ENCODE results near the gene ZCCHC17. TPM values are rescaled to one million over a fixed set of nuclear protein-coding genes. Genes with fewer than 3 reads are reported as not detected.
"Not testable (repeated sequence)": the region's sequence is repeated elsewhere in the genome, so short reads cannot be mapped to it uniquely, and the experiment has no call there.

ZCCHC17 gene
- total RNA-seq, 1 donor from 2014 or later, result 28.2 TPM

GRCh38 chr1:31368611-31369107 is 71.8 kb downstream of the ZCCHC17 start:
- no peak for DNase-seq (ENCODE audit: extremely low read depth, low read depth, low spot score)

- DNase-seq (ENCODE audit: extremely low read depth, low read depth, low spot score), result no peak
These were observed 73.2 kb downstream of the ZCCHC17 start for GRCh38 chr1:31370021-31370420.

- no peak for DNase-seq (ENCODE audit: extremely low read depth, low read depth, low spot score)
These were observed 73.7 kb downstream of the ZCCHC17 start for GRCh38 chr1:31370565-31370964.

- DNase-seq (ENCODE audit: extremely low read depth, low read depth, low spot score), result no peak
These were observed 74.5 kb downstream of the ZCCHC17 start for GRCh38 chr1:31371121-31371959.

- no peak for DNase-seq (ENCODE audit: extremely low read depth, low read depth, low spot score)
These were observed 75.2 kb downstream of the ZCCHC17 start for GRCh38 chr1:31372051-31372450.

- no peak for DNase-seq (ENCODE audit: extremely low read depth, low read depth, low spot score)
These were observed 75.9 kb downstream of the ZCCHC17 start for GRCh38 chr1:31372751-31373055.

GRCh38 chr1:31373056-31373896 is 76.4 kb downstream of the ZCCHC17 start, which contains the start of gene FABP3:
TSS of gene FABP3 (minus strand) at chr1:31373076. CDS start at chr1:31373014, 62 bp downstream.
- no peak for DNase-seq (ENCODE audit: extremely low read depth, low read depth, low spot score)

- no peak for DNase-seq (ENCODE audit: extremely low read depth, low read depth, low spot score)
These were observed 77.2 kb downstream of the ZCCHC17 start for GRCh38 chr1:31373897-31374486.

- DNase-seq (ENCODE audit: extremely low read depth, low read depth, low spot score), result no peak
These were observed 77.8 kb downstream of the ZCCHC17 start for GRCh38 chr1:31374511-31375196.

GRCh38 chr1:31376375-31377134 is 79.7 kb downstream of the ZCCHC17 start:
- DNase-seq (ENCODE audit: extremely low read depth, low read depth, low spot score), result no peak

GRCh38 chr1:31377364-31377863 is 80.6 kb downstream of the ZCCHC17 start:
- DNase-seq (ENCODE audit: extremely low read depth, low read depth, low spot score), result no peak

GRCh38 chr1:31378001-31378400 is 81.2 kb downstream of the ZCCHC17 start:
- no peak for DNase-seq (ENCODE audit: extremely low read depth, low read depth, low spot score)

GRCh38 chr1:31380181-31380580 is 83.3 kb downstream of the ZCCHC17 start:
- DNase-seq (ENCODE audit: extremely low read depth, low read depth, low spot score), result no peak

- DNase-seq (ENCODE audit: extremely low read depth, low read depth, low spot score), result no peak
These were observed 84.8 kb downstream of the ZCCHC17 start for GRCh38 chr1:31381394-31382294.

GRCh38 chr1:31382379-31382989 is 85.7 kb downstream of the ZCCHC17 start:
- no peak for DNase-seq (ENCODE audit: extremely low read depth, low read depth, low spot score)

GRCh38 chr1:31383967-31384366 is 87.1 kb downstream of the ZCCHC17 start:
- DNase-seq (ENCODE audit: extremely low read depth, low read depth, low spot score), result no peak

GRCh38 chr1:31386576-31387243 is 89.9 kb downstream of the ZCCHC17 start:
- not testable (repeated sequence) for DNase-seq (ENCODE audit: extremely low read depth, low read depth, low spot score)

GRCh38 chr1:31387612-31388011 is 90.8 kb downstream of the ZCCHC17 start:
- DNase-seq (ENCODE audit: extremely low read depth, low read depth, low spot score), result no peak

All from glomerular endothelial cell (primary cell).